ENCODE results near the gene BEND3. TPM values are rescaled to one million over a fixed set of nuclear protein-coding genes. Genes with fewer than 3 reads are reported as not detected.

The BEND3 gene
- total and polyA plus RNA-seq, 2 of the 8 experiments (the other 6 are each of a cell fraction or from before 2014, with no cell fraction given): 25.2 to 38.8 TPM

GRCh38 chr6:107060704-107061103 is 54.6 kb downstream of the BEND3 start:
- H3K36me3 ChIP-seq (ENCODE audit: control insufficient read depth in 2 of 4, insufficient read depth in 4 of 4, low read length in 3 of 4): no peaks in the 10 kb centered on the region
- no peak overlapping the region for H2AK5ac ChIP-seq (ENCODE audit: low read depth, low read length)
- no peak overlapping the region for H2AFZ ChIP-seq (ENCODE audit: low read length)
- 89% methylated on average over 6 of the region's 6 CpGs; no CpG with 5 or more reads in 1 of the 2 experiments for WGBS, 2 experiments (ENCODE audit: extremely low coverage in 1 of 2, insufficient coverage in 1 of 2, insufficient read length in 1 of 2, insufficient replicate concordance in 2 of 2, low coverage in 1 of 2, low lambda C conversion rate in 2 of 2, missing lambda C conversion rate in 1 of 2)
- H3K79me1 ChIP-seq (ENCODE audit: low read depth, low read length): no peaks in the 10 kb centered on the region
- H3K79me2 ChIP-seq (ENCODE audit: control insufficient read depth in 1 of 2, insufficient read depth in 2 of 2, low read length in 2 of 2): no peaks in the 10 kb centered on the region
- H3K56ac ChIP-seq (replicated peaks; ENCODE audit: insufficient read length, low read depth, low read length): no peak overlapping the region
- no peak overlapping the region for H2BK15ac ChIP-seq (ENCODE audit: low read length)
- H3K18ac ChIP-seq (ENCODE audit: extremely low read depth, low read length): peak overlapping the region; percentile 44; the same call in 1 of the 2 replicates
- peaks cover 3 to 13% (median 10%) of the 10 kb centered on the region in 4 experiments for H3K4me1 ChIP-seq (replicated peaks in 1 of 4; ENCODE audit: control insufficient read depth in 3 of 4, insufficient read depth in 4 of 4, low read length in 3 of 4)
- H2BK12ac ChIP-seq (ENCODE audit: low read depth, low read length): no peak overlapping the region
- no peaks in the 10 kb centered on the region for H3K23me2 ChIP-seq (ENCODE audit: low read depth, low read length)
- no peak overlapping the region for H3K14ac ChIP-seq (ENCODE audit: insufficient read length)
- no peak overlapping the region for H3K4ac ChIP-seq (replicated peaks; ENCODE audit: insufficient read length, low read depth, low read length)
- H3K4me2 ChIP-seq (ENCODE audit: insufficient read depth in 1 of 2, low read depth in 2 of 2, low read length in 2 of 2): peak overlapping the region; percentile 38 to 65; a peak in 2 of 4 replicates
- H2BK120ac ChIP-seq (replicated peaks; ENCODE audit: low read depth, low read length): no peak overlapping the region
- no peak overlapping the region for H3K23ac ChIP-seq (ENCODE audit: insufficient read length)
- FAIRE-seq (no peak), DNase-seq (ENCODE audit: low read depth in 1 of 2, low spot score in 2 of 2) (no peak)
- CTCF ChIA-PET (ENCODE audit: partially characterized antibody): interaction anchor here (0.7 to 1.2 kb wide), 5 partner anchors 10 to 548 kb away, joined by 3 to 7 read pairs (median 3); no protein-coding TSS in a partner anchor
- H3K4me3 ChIP-seq (ENCODE audit: extremely low read depth in 1 of 4, insufficient read depth in 2 of 4, low read depth in 3 of 4, low read length in 4 of 4): peak overlapping the region in 1 of 4 experiments; percentile 28; a peak in 1 of 8 replicates
- H3K27ac ChIP-seq (ENCODE audit: low read depth, low read length): no peak overlapping the region
- no peak overlapping the region for H4K91ac ChIP-seq (replicated peaks; ENCODE audit: insufficient read length, low read length)
- H3K9me3 ChIP-seq (ENCODE audit: insufficient read depth in 2 of 2, low read depth in 1 of 2, low read length in 1 of 2): no peaks in the 10 kb centered on the region
- TF ChIP-seq SP4 (IDR thresholded peaks at IDR 0.05; ENCODE audit: low read length) (no peak), KDM5A (IDR thresholded peaks at IDR 0.05; ENCODE audit: low read length) (no peak), ATF3 (IDR thresholded peaks at IDR 0.05; ENCODE audit: insufficient read depth, low read depth, low read length) (no peak), MAX (IDR thresholded peaks at IDR 0.05) (no peak), POU5F1 (IDR thresholded peaks at IDR 0.05; ENCODE audit: low read depth, low read length) (no peak), USF2 (IDR thresholded peaks at IDR 0.05; ENCODE audit: low read length) (no peak), EP300 (IDR thresholded peaks at IDR 0.05; ENCODE audit: borderline replicate concordance in 1 of 2, low read depth in 2 of 2, low read length in 2 of 2) (no peak), CBX8 (IDR thresholded peaks at IDR 0.05; ENCODE audit: borderline replicate concordance, low read depth, low read length) (no peak), CREB1 (IDR thresholded peaks at IDR 0.05) (no peak), POLR2AphosphoS5 (IDR thresholded peaks at IDR 0.05; ENCODE audit: low read depth, low read length) (no peak), NRF1 (IDR thresholded peaks at IDR 0.05; ENCODE audit: low read depth, low read length) (no peak), SP2 (IDR thresholded peaks at IDR 0.05; ENCODE audit: low read length) (no peak)
- POLR2A ChIA-PET (ENCODE audit: partially characterized antibody): interaction anchor here (0.6 to 1.9 kb wide), 4 partner anchors 11 to 59 kb away, joined by 3 to 5 read pairs (median 3); no protein-coding TSS in a partner anchor
- no peak overlapping the region for H2BK5ac ChIP-seq (ENCODE audit: low read depth, low read length)
- H2BK20ac ChIP-seq (ENCODE audit: low read length): no peak overlapping the region; the same call in 1 of the 2 replicates
- H3K9ac ChIP-seq (replicated peaks in 1 of 4; ENCODE audit: extremely low read depth in 1 of 4, low read depth in 3 of 4, low read length in 3 of 4): no peak overlapping the region
- H4K8ac ChIP-seq (ENCODE audit: extremely low read depth, insufficient read depth, low read length): no peak overlapping the region
- H4K20me1 ChIP-seq (replicated peaks in 1 of 2; ENCODE audit: control insufficient read depth in 1 of 2, insufficient read depth in 2 of 2, low read length in 2 of 2): no peaks in the 10 kb centered on the region
- H4K5ac ChIP-seq (ENCODE audit: insufficient read length, low read depth, low read length): no peak overlapping the region
- no peaks in the 10 kb centered on the region for H3K27me3 ChIP-seq (replicated peaks in 1 of 4; ENCODE audit: control insufficient read depth in 3 of 4, extremely low read depth in 1 of 4, insufficient read depth in 3 of 4, low read length in 3 of 4)
